ENCODE measurements around the gene RAB8B.

RAB8B gene

DNA sequence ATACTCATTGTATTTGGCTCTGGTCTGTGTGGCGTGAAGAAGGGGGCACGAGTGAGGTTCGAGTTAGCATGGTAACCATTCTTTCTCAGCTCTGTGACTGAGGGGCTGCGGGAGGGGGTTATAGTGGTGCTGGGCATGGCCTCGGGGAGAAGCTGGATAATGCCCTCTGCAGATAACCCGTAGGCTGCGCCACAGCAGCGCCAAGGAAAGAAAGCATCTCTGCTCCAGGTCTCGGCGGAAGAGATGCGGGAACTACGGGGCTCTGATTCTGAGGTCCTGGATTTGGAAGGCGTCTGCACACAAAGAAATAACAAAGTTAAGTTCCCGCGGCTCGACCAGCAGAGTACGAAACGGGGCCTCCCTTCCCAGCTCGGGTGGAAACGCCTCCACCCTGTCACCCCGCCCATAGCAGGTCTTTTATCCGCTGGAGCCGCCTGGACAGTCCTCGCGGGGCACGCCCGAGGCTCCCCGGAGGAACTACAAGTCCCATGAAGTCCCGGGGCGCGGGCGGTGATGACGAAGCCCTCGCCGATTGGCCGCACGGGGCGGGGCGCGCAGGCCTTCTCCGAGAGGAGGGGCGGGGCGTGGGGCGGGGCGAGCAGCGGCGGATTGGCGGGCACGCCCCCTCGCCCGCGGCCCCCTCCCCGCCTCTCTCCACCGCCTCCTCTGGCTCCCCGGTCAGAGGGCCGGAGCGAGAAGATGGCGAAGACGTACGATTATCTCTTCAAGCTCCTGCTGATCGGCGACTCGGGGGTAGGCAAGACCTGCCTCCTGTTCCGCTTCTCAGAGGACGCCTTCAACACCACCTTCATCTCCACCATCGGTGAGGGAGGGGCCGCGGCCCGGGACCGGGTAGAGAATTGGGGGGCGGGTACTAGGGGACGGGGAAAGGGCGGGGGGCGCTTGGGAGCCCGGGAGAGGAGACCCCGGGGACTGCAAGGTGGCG is at the start of gene RAB8B:
TSS of gene RAB8B (plus strand) at position 681 of the 946 bp plus-strand sequence. CDS start at position 700, 19 bp downstream.
- peak; percentile 97 to 98 for DNase-seq (ENCODE audit: low read depth in 1 of 2, low spot score in 1 of 2)

DNA sequence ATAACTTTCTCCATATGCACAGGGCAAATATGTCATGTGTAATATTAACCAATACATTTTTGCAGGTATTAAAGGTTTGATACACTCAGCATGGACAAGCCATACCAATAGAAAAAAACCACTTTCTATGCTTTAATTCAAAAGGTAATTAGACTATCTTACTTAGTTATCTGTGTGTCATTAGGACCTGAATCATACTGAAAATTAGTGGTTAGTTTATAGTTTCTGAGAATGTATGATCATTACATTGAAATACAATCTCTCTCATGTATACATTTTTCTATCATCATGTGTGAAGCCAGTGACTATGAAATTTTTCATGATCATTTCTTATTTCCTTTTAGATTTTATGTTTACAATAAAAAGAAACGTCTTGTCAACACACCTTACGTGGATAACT is 48.5 kb upstream of the RAB8B start:
- no peak for DNase-seq (ENCODE audit: low read depth in 1 of 2, low spot score in 1 of 2)

DNA sequence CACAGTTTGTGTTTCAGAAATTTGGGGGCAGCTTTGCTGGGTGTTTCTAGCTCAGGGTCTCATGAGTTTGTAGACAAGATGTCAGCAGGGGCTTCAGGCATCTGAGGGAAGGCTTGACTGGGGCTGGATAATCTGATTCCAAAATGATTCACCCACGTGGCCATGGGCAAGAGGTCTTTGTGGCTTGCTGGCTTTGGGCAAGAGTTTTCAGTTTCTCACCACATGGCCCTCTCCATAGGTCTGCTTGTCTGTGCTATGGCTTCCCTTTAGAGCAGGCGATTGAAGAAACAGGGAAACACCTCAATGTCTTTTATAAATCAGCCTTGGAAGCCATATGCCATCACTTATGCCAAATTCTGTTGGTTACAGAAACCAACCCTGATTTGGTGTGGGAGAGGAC is 44.0 kb upstream of the RAB8B start:
- no peak for DNase-seq (ENCODE audit: low read depth in 1 of 2, low spot score in 1 of 2)

DNA sequence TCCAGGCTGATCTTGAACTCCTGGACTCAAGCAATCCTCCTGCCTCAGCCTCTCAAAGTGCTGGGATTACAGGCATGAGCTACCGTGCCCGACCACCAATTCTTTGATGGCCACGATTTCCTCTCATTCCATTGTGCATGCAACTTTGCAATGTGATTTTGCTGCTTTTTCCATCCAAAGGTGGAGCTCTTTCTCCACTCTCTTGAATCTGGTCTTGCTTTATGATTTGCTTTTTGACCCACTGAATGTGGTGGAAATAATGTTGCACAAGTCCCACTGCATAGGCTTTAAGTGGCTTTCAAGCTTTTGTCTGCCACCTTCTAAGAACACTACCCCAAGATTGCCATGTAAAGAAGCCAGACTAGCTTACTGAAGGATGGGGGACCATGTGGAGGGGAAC is 42.7 kb upstream of the RAB8B start:
- DNase-seq (ENCODE audit: low read depth in 1 of 2, low spot score in 1 of 2) = no peak

DNA sequence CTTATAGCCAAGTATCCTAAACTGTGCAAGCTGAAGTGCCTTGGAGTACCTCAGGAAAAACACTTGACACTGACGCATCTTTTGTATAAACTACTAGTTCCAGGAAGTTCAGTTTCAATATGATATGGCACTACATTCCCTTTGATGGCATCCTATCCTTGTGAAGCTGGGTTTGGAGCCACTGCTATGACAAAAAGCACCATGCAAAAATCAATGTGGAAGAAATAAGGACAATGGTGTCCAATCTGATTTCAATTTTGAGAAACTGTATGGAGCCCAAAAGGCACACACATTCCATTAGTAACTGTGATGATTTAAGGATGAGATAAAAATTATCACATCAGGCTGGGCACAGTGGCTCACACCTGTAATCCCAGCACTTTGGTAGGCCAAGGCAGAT is 37.7 kb upstream of the RAB8B start:
- no peak for DNase-seq (ENCODE audit: low read depth in 1 of 2, low spot score in 1 of 2)

DNA sequence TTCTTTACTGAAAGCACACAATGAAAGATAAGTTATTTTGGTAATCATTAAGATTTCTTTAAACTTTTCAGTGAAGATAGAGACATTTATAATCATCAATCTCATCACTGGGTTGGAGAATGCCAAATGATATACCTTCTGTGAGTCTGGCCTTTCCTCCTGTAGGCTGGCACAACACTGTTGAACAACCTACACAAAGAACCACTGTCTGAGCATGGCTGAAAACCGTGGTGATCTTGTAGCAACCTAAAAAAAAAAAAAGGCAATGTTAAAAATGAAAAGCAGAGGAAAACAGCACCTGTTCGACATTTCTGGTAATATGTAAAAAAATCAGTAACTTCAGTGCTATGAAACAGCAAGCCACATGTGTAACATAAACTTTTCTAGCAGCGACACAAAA is 33.9 kb upstream of the RAB8B start:
- no peak for DNase-seq (ENCODE audit: low read depth in 1 of 2, low spot score in 1 of 2)

DNA sequence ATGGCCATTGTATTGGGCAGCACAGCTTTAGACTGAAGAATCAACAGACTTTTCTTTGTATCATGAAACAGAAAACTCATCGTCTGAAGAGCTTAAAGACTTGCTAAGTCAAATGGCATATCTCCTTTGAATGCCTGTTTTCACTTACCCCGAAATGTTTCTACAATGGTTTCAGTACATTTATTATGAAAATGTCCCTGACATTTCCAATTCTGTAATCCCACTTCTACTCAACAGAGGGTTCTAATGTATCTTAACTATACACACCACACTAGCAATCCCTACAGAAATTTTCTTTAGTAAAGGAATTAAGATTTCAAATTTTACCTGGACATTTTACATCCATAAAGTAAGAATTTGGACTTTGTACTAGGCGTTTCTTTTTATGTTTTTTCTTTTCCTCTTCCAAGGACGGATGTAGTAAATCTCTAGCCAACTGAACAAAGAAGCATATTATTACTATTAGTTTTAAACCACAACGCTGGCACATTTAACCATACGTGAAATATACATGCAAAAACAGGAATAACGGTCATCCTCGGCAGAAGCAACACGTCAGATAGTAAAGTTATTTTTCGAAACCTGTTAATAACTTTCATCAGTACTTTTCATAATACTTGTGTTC is 33.2 kb upstream of the RAB8B start:
- no peak for DNase-seq (ENCODE audit: low read depth in 1 of 2, low spot score in 1 of 2)

DNA sequence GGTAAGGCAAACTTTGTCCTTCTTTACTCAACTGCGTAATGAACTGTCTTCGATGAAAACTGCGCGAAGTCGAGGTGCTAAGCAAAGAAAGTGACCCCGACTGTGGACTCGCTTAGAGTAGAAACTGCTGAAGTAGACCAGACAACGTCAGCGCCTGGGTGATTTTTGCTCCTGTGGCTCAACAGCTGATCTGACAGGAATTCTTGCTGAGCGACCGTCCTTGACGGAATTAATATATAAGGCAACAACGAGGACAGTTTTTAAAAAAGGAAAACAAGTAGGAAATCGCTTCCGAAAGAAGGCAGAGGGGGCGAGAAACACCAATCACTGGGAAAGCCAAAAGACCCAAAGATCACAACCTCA is 32.7 kb upstream of the RAB8B start:
- DNase-seq (ENCODE audit: low read depth in 1 of 2, low spot score in 1 of 2) = no peak

DNA sequence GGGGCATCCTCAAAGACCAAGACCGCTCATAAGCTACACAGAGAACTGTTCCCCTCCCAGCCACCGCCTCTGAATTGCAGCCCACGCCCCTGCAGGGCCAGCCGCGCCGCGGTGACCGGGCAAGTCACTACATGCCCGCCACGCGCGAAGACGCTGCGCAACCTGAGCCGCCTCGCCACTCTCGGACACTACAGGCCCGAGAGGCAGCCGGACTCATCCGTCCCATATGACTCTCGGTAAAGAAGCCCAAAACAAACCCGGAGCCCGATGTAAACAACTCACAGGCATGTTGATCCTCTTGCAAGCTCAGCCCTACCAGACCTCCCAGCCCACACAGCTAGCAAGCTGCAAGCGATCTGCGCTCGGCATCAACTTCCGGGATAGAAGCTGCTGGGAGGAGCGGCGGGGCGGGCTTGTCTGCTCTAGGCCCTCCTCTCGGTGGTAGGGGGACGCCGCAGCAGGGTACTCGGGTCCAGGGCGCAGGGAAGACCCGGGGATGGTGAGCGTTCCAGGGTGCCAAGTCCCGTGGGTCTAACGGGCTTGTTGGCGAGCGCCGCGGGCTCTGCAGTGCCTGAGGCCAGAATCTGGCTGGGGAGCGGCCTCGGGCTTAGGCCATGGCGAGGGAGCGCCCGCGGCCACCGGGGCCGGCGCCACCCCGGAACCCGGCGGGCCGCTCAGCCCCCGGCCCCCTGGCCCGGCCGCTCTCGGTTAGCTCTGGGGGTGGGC is 32.1 kb upstream of the RAB8B start, which contains the start of gene RPS27L:
TSS of gene RPS27L (minus strand) at position 360 of the 726 bp plus-strand sequence. CDS start at position 288, 72 bp downstream.
- peak; percentile 75 to 82 for DNase-seq (ENCODE audit: low read depth in 1 of 2, low spot score in 1 of 2)

DNA sequence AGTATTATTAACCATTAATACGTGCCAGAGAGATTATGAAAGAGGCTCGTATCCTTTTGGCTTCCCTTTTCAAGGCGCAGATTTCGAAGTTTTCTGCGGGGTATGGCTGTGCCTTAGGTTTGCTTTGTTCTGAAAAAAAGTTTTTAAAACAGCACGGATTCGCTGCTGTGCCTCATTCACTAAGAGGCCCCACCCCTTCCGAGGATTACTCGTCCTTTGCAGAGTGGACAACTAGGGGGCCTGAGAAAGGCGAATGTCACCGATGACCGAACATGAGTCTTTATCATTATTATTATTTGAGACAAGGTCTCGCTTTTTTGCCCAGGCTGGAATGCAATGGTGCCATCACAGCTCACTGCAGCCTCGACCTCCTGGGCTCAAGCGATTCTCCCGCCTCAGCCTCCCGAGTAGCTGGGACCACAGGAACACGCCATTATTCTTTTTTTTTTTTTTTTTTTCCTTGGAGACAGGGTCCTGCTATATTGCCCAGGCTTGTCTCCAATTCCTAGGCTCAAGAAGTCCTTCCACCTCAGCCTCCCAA is 31.4 kb upstream of the RAB8B start:
- no peak for DNase-seq (ENCODE audit: low read depth in 1 of 2, low spot score in 1 of 2)

DNA sequence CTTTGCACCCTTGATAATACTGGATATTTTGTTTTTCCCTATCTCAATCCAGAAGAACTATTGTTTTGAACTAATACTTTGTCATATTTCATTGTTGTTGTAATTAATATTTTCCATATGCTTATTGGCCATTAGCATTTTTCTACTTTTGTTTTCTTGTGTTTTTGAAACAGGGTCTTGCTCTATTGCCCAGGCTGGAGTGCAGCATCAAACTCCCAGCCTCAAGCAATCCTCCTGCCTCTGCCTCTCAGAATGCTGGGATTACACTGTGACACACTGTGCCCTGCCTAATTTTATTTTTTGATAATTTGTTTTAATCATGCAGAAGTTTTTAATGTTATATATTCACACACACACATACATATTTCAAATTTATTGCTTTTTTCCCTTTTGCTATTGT is 28.8 kb upstream of the RAB8B start:
- no peak for DNase-seq (ENCODE audit: low read depth in 1 of 2, low spot score in 1 of 2)

DNA sequence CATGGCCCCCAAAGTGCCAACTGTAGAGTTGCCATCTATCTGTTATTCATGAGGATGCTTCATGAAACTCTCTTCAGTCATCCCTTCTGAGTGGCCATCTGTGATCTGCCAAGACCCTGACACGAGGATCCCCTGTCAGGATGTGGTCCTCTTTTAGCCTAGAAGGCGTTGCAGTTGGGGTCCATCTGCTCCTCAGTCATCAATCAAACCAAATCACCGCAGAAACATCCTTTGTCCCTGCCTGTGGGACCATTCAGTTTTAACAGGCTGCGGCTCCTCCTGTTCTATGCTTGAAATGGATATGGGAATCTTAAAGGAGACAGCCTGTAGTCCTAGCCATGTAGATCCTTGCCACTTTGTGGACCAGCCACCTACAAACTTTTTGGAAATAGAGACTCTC is 26.2 kb upstream of the RAB8B start:
- DNase-seq (ENCODE audit: low read depth in 1 of 2, low spot score in 1 of 2) = no peak

DNA sequence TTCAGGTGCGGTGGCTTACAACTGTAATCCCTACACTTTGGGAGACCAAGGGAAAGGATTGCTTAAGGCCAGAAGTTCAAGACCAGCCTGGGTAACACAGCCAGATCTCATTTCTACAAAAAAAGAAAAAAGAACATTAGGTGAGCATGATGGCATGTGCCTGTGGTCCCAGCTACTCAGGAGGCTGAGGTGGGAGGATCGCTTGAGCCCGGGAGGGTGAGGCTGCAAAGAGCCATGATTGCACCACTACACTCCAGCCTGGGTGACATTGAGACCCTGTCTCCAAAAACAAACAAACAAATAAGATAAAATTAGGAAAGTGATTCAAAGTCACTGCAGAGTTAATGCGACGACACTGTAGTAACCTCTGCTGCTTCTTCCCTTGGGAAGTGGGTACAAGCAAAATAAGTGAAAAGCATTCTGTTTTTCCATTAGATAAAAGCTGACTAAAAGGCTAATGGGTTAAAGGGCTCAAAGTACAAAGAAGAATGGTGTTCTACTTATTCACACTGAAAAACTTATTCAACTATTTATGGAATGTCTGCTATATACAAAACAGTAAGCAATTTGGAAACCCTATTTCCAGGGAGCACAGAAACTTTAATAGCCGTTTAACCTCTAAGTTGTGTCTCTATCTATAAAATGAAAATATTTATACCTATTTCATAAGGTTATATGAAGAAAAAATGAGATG is 24.1 kb upstream of the RAB8B start:
- DNase-seq (ENCODE audit: low read depth in 1 of 2, low spot score in 1 of 2) = no peak

DNA sequence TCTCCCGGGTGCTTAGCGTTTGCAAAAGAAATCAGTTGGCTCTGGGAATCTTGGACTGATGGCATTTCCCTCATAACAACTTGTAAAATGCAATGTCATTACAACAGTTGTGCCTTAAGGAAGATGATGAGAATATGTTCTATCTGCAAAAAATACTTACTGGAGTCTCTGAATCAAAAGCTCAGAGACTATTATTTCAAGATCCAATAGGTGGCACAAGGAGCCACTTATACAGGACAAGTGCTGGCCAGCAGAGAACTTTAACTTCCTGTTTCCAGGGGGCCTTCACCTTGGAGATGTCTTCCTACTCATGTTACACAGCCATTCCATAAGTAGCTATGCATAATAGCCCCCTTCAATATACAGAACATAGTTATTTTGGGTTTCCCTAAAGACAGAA is 23.2 kb upstream of the RAB8B start:
- no peak for DNase-seq (ENCODE audit: low read depth in 1 of 2, low spot score in 1 of 2)

DNA sequence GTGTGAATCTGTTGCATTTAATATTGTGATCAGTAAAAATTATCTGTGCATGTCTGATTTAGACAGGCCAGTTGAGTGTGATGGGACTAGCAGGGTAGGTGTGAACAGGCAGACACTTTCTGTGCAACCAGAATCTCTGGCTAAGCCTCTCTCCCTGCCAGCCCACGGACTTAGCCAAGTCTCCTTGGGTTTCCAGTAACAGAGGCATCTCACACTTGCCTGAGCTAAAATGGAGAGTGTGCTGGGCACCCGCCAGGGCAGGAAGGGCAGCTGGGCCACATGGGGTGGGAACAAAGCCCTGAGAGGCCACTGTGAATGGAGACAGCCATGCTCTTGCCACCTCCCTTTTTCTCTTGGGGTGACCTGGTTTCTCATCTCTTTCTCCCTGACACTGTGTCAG is 19.6 kb upstream of the RAB8B start:
- no peak for DNase-seq (ENCODE audit: low read depth in 1 of 2, low spot score in 1 of 2)

DNA sequence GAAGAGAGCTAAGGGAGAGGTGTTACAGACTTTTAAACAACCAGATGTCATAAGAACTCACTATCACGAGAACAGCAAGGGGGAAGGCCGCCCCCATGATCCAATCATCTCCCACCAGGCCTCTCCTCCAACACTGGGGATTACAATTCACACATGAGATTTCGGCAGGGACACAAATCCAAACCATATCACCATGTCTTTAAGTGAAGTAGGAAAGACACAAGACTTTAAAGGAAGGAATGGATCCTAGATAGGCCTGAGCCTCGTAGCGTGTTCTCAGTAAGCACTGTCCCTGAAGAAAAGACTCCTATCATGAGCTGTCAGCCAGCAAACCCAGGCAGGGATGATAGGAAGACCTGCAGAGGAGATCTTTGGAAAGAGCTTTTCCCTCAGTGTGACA is 17.0 kb upstream of the RAB8B start:
- DNase-seq (ENCODE audit: low read depth in 1 of 2, low spot score in 1 of 2) = no peak

DNA sequence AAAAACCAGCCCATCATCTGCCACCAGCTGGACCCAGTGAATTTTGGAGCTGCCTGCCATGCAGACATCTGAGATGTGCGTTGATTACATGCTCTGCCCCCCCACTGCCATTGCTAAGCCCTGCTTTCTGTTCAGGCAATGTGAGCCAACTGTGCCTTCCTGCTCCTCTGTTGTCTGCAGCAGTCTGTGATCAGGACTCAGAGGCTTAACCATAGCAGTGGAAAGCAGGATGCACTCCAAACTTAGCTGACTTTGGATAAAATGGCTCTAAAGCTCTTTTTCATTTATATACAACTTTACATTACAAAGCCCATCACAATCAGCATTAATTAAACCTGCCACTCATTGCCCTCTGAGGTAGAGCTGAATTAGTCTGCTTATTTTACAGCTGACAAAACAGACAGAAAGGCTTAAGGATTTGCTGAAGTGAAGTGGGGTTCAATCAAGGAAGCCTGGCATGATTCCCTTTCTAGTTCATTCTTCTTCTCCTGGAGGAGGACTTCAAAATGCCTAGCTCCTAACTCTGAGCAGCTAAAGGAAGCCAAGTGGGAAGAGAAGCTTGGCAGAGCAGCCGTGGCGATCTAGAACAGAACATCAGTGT is 16.5 kb upstream of the RAB8B start:
- DNase-seq (ENCODE audit: low read depth in 1 of 2, low spot score in 1 of 2) = no peak

DNA sequence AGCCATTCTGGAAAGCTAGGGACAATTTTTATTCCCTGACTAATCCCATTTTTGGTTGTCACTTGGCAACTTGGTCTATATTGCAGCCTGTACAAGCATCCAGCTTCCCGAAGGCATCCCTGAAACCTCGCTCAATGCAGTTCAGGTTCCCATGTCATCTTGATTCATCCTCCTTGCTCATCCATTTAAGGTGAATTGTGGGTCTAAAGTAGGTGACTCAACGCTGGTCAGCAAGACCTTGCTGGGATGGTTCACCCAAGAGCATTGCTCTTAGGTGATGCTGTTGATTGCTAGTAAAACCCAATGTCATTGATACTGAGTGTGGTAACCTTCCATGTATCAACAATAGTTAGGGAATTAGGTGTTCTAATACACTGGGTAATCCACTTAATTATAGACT is 13.1 kb upstream of the RAB8B start:
- no peak for DNase-seq (ENCODE audit: low read depth in 1 of 2, low spot score in 1 of 2)

DNA sequence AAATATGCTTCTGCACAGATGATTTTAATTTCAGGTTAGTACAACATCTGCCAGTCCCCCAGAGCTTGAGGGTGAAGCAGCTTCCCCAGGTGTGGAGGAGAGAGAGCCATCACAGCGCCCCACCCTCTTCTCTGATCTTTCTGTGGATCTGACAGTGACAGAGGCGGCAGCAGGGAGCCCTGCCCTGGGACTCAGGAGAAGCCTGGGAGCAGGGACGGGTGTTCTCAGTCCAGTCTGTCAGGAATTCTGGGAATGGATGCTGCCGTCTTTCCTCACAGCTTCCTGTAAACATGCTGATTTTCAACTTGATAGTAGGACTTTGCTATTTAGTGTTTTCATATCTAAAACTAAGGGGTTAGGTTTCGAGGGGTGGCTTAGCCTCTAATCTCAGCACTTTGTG is 11.4 kb upstream of the RAB8B start:
- no peak for DNase-seq (ENCODE audit: low read depth in 1 of 2, low spot score in 1 of 2)

DNA sequence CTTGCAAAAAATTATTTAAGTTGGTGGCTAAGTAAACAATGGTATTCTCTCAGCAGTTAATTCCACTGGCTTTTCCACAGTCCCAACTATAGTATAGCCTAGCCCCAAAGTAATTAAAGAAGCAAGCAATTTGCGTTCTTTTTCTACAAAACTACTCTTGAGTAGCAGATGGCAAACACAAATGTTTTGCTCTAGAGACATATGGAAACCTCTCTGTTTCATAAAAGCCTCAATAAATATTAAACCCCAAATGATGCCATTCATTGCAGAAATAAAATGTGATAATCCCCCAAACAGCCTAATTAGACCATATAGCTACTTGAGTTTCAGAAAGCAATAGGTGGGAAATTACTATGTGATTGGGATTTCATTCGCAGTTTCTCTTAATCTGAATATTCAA is 8.7 kb upstream of the RAB8B start:
- DNase-seq (ENCODE audit: low read depth in 1 of 2, low spot score in 1 of 2) = no peak

DNA sequence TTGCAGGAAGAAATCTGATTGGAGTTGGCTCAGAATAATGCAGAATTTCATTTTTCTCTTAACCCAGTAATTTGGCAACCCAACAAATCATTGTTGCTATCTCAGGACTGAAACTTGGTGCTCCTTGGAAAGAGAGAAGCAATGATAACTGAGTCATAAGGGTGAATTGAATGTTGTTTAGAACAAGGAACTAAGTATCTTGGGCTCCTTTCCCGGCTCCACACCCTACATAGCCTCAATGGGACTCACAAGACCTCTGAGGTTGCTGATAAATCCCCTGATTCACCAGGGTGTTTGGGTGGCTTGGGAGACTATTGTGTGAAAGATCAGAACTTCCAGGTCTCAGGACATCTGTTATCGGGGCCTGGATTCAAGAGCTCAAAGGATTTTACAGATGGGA is 7.8 kb upstream of the RAB8B start:
- DNase-seq (ENCODE audit: low read depth in 1 of 2, low spot score in 1 of 2) = no peak

Measured in activated CD4-positive, alpha-beta T cell treated with anti-CD3 and anti-CD28 coated beads, Interleukin-2, amount 50 U/mL, for 24 hours (primary cell).